ENCODE data around the gene R3HCC1L. TPM values are rescaled to one million over a fixed set of nuclear protein-coding genes. Genes with fewer than 3 reads are reported as not detected.

Gene R3HCC1L
- total RNA-seq, 6 donors from 2014 or later = 13.2 to 24.1 (median 16.3) TPM

- no peak overlapping the region for H3K27ac ChIP-seq
- peaks cover 0 to 4% (median 0%) of the 10 kb centered on the region in 4 donors for H3K36me3 ChIP-seq
- TF ChIP-seq EP300 (IDR thresholded peaks at IDR 0.05) = no peak
- no peak for TF ChIP-seq CTCF (IDR thresholded peaks at IDR 0.05)
- TF ChIP-seq POLR2A (IDR thresholded peaks at IDR 0.05) = no peak
- TF ChIP-seq POLR2AphosphoS5 (IDR thresholded peaks at IDR 0.05) = no peak
- DNase-seq = peak in 1 of 2 donors; percentile 84
- 86 to 94% methylated on average over 7 to 16 of the region's 16 CpGs for WGBS, 2 donors
- H3K4me1 ChIP-seq = peaks cover 0 to 8% (median 1%) of the 10 kb centered on the region in 4 donors
- ATAC-seq (ENCODE audit: low FRiP score in 2 of 2) = no peak
- H3K4me3 ChIP-seq = no peak overlapping the region
- H3K27me3 ChIP-seq = no peaks in the 10 kb centered on the region
- H3K9me3 ChIP-seq = no peaks in the 10 kb centered on the region
These were observed 123.5 kb downstream of the R3HCC1L start for GRCh38 chr10:98257961-98258360.

DNA sequence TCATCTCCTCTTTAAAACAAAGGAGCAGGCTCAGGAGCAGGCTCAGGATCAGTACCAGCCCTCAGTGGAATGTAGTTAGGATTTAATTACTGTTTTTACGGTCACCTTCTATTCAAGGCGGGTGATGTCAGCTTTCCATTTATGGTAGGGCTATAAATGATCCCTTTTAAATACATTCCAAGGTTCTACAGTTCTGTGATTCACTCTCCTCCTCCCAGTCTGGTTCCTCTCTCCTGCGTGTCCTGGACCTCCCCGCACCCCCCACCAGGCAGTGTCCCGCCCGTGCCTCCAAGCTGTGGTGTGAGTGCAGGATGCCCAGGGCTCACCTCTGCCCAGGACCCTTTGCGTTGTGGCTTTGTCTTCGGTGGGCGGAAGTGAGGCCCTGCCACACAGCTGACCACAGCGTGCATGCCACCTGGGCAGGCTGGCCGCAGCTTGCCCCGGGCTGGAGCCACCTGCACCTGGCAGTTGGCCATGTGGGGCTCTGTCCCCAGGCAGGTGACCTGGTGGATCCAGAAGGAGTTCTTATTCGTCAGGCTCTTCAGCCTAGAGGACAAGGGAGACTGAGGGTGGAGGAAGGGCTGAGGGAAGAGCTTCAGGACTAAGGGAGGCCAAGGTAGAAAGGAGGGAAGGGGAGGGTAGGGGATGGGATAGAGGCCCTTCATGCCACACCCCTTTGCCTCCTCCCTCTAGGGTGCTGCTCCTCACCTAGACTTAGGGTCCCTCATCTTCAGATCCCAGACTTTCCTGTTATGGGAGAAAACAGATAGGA is 124.4 kb downstream of the R3HCC1L start:
- no peak overlapping the region for H3K4me3 ChIP-seq
- H3K9me3 ChIP-seq = no peaks in the 10 kb centered on the region
- 82 to 83% methylated on average over 10 to 13 of the region's 13 CpGs for WGBS, 2 donors
- peaks cover 0 to 8% (median 1%) of the 10 kb centered on the region in 4 donors for H3K4me1 ChIP-seq
- DNase-seq = peak in 1 of 2 donors; percentile 71
- H3K27ac ChIP-seq = no peak overlapping the region
- TF ChIP-seq POLR2A (IDR thresholded peaks at IDR 0.05) (no peak), POLR2AphosphoS5 (IDR thresholded peaks at IDR 0.05) (no peak), CTCF (IDR thresholded peaks at IDR 0.05) (no peak), EP300 (IDR thresholded peaks at IDR 0.05) (no peak)
- H3K27me3 ChIP-seq = no peaks in the 10 kb centered on the region
- no peak for ATAC-seq (ENCODE audit: low FRiP score in 2 of 2)
- H3K36me3 ChIP-seq = peaks cover 0 to 4% (median 0%) of the 10 kb centered on the region in 4 donors

- Histone ChIP-seq H3K9me3 (no peaks in the 10 kb centered on the region), H3K27me3 (no peaks in the 10 kb centered on the region), H3K27ac (no peak overlapping the region), H3K4me3 (no peak overlapping the region), H3K4me1 (peaks cover 0 to 8% (median 1%) of the 10 kb centered on the region in 4 donors), H3K36me3 (peaks cover 0 to 4% (median 0%) of the 10 kb centered on the region in 4 donors)
- DNase-seq = no peak
- ATAC-seq (ENCODE audit: low FRiP score in 2 of 2) = no peak
- TF ChIP-seq EP300 (IDR thresholded peaks at IDR 0.05) = no peak
- TF ChIP-seq CTCF (IDR thresholded peaks at IDR 0.05) = no peak
- TF ChIP-seq POLR2A (IDR thresholded peaks at IDR 0.05) = no peak
- TF ChIP-seq POLR2AphosphoS5 (IDR thresholded peaks at IDR 0.05) = no peak
- WGBS, 2 donors = 67 to 69% methylated on average over 11 to 14 of the region's 14 CpGs
These were observed 125.3 kb downstream of the R3HCC1L start for GRCh38 chr10:98259606-98260315.

- TF ChIP-seq EP300 (IDR thresholded peaks at IDR 0.05) = no peak
- no peak for TF ChIP-seq POLR2AphosphoS5 (IDR thresholded peaks at IDR 0.05)
- no peak for TF ChIP-seq POLR2A (IDR thresholded peaks at IDR 0.05)
- no peak for TF ChIP-seq CTCF (IDR thresholded peaks at IDR 0.05)
- Histone ChIP-seq H3K9me3 (no peaks in the 10 kb centered on the region), H3K27ac (no peak overlapping the region), H3K4me3 (no peak overlapping the region), H3K27me3 (no peaks in the 10 kb centered on the region), H3K4me1 (peaks cover 0 to 8% (median 1%) of the 10 kb centered on the region in 4 donors), H3K36me3 (peaks cover 0 to 4% (median 0%) of the 10 kb centered on the region in 4 donors)
- DNase-seq = no peak
- WGBS, 2 donors = 40 to 57% methylated on average over 9 of the region's 9 CpGs
- ATAC-seq (ENCODE audit: low FRiP score in 2 of 2) = no peak
These were observed 125.9 kb downstream of the R3HCC1L start for GRCh38 chr10:98260350-98260749.
